Neural progenitor cell (in vitro differentiated cells): ENCODE results near the gene THRSP. TPM values are rescaled to one million over a fixed set of nuclear protein-coding genes. Genes with fewer than 3 reads are reported as not detected.

Source experiments
- DNase-seq: peaks from one replicate; pipeline ENCODE4 v3.0.0-alpha.2; 2016; ENCODE audit warnings: low spot score
- H2AFZ ChIP-seq: fragments of 200-600 bp; sonication (generic); replicated peaks from 2 replicates; pipeline ENCODE4 v1.6.1; 2016; ENCODE audit warnings: antibody characterized with exemption
- H3F3A ChIP-seq: fragments of 200-600 bp; sonication (generic); 2 replicates; pipeline ENCODE4 v1.6.1; 2016; ENCODE audit warnings: antibody characterized with exemption, low read depth
- H3K27ac ChIP-seq: fragments of 200-600 bp; sonication (generic); 2 replicates; pipeline ENCODE4 v1.5.1; 2016; ENCODE audit warnings: mild to moderate bottlenecking
- H3K27me3 ChIP-seq: fragments of 200-600 bp; sonication (generic); 2 replicates; pipeline ENCODE4 v1.6.1; 2016; ENCODE audit warnings: mild to moderate bottlenecking, moderate library complexity
- H3K36me3 ChIP-seq: fragments of 200-600 bp; sonication (generic); 2 replicates; pipeline ENCODE4 v1.5.1; 2016
- H3K4me1 ChIP-seq: fragments of 200-600 bp; sonication (generic); 2 replicates; pipeline ENCODE4 v1.6.1; 2016; ENCODE audit warnings: mixed run types
- H3K4me2 ChIP-seq: fragments of 200-600 bp; sonication (generic); 2 replicates; pipeline ENCODE4 v1.6.1; 2016
- H3K4me3 ChIP-seq: fragments of 200-600 bp; sonication (generic); 2 replicates; pipeline ENCODE4 v1.5.1; 2016
- H3K79me2 ChIP-seq: fragments of 200-600 bp; sonication (generic); 2 replicates; pipeline ENCODE4 v1.6.1; 2016; ENCODE audit warnings: low read depth
- H3K9ac ChIP-seq: fragments of 200-600 bp; sonication (generic); 2 replicates; pipeline ENCODE4 v1.6.1; 2016
- H3K9me3 ChIP-seq: fragments of 200-600 bp; sonication (generic); 2 replicates; pipeline ENCODE4 v1.5.1; 2016; ENCODE audit warnings: low read depth
- H4K20me1 ChIP-seq: fragments of 200-600 bp; sonication (generic); 2 replicates; pipeline ENCODE4 v1.6.1; 2016; ENCODE audit warnings: low read depth
- H3K27ac Mint-ChIP-seq: 3 replicates; pipeline ENCODE4 v1.8.0; 2021; ENCODE audit warnings: mixed read lengths
- H3K27me3 Mint-ChIP-seq: 2 replicates; pipeline ENCODE4 v1.8.0; 2022; ENCODE audit warnings: low read depth, mild to moderate bottlenecking, inconsistent platforms, moderate library complexity, mixed read lengths; ENCODE audit not compliant: insufficient read depth
- H3K36me3 Mint-ChIP-seq: 3 replicates; pipeline ENCODE4 v1.8.0; 2021; ENCODE audit warnings: mixed read lengths
- H3K4me1 Mint-ChIP-seq: 3 replicates; pipeline ENCODE4 v1.8.0; 2021; ENCODE audit warnings: mixed read lengths
- H3K4me3 Mint-ChIP-seq: 3 replicates; pipeline ENCODE4 v1.8.0; 2021; ENCODE audit warnings: mild to moderate bottlenecking, moderate library complexity, mixed read lengths
- H3K9me3 Mint-ChIP-seq: 3 replicates; pipeline ENCODE4 v1.8.0; 2020; ENCODE audit warnings: mixed read lengths
- CTCF ChIP-seq: fragments of 200-600 bp; sonication (generic); IDR thresholded peaks from 2 replicates; pipeline ENCODE4 v1.5.1; 2017; ENCODE audit warnings: antibody characterized with exemption, mild to moderate bottlenecking
- EZH2 ChIP-seq: fragments of 200-600 bp; sonication (generic); IDR thresholded peaks from 2 replicates; pipeline ENCODE4 v1.6.1; 2017; ENCODE audit warnings: antibody characterized with exemption, mild to moderate bottlenecking, moderate library complexity
- EZH2phosphoT487 ChIP-seq: fragments of 200-600 bp; sonication (generic); IDR thresholded peaks from 2 replicates; pipeline ENCODE4 v1.6.1; 2017; ENCODE audit warnings: antibody characterized with exemption
- total RNA-seq: library from RNA; depleted of rRNA; stranded (reverse); fragments of >200 nt; gene quantifications from 2 replicates; pipeline ENCODE4 v1.2.3, GENCODE V29; 2015; ENCODE audit warnings: low replicate concordance

Gene THRSP
- total RNA-seq, 1 donor from 2014 or later: not detected

GRCh38 chr11:78045851-78046485, 17.7 kb upstream of the THRSP start:
- no peak overlapping the region for H3K9ac ChIP-seq
- H3K27me3 ChIP-seq: peaks cover 5% of the 10 kb centered on the region
- peak overlapping the region; percentile 72 for H3K27ac Mint-ChIP-seq

GRCh38 chr11:78046486-78046854, 17.2 kb upstream of the THRSP start:
- no peak for DNase-seq
- Histone ChIP-seq H3F3A (no peaks in the 10 kb centered on the region), H3K4me3 (no peak overlapping the region), H3K9ac (no peak overlapping the region), H2AFZ (peak overlapping the region; percentile 99), H3K9me3 (no peaks in the 10 kb centered on the region), H3K4me1 (no peaks in the 10 kb centered on the region), H4K20me1 (no peaks in the 10 kb centered on the region), H3K27ac (no peak overlapping the region), H3K27me3 (peaks cover 5% of the 10 kb centered on the region), H3K79me2 (no peaks in the 10 kb centered on the region), H3K36me3 (no peaks in the 10 kb centered on the region), H3K4me2 (peak overlapping the region; percentile 64)
- peak overlapping the region; percentile 37 for H3K4me3 Mint-ChIP-seq
- no peaks in the 10 kb centered on the region for H3K9me3 Mint-ChIP-seq
- TF ChIP-seq EZH2phosphoT487 (no peak), CTCF (no peak), EZH2 (no peak)
- peaks cover 3% of the 10 kb centered on the region for H3K27me3 Mint-ChIP-seq
- peak overlapping the region; percentile 44 for H3K27ac Mint-ChIP-seq
- peaks cover 2% of the 10 kb centered on the region for H3K36me3 Mint-ChIP-seq
- H3K4me1 Mint-ChIP-seq: peaks cover 30% of the 10 kb centered on the region

More at GRCh38 chr11:78045851-78046485, 17.7 kb upstream of the THRSP start:
- no peaks in the 10 kb centered on the region for H3K9me3 Mint-ChIP-seq
- no peaks in the 10 kb centered on the region for H3K79me2 ChIP-seq
- peaks cover 3% of the 10 kb centered on the region for H3K27me3 Mint-ChIP-seq
- H3K36me3 ChIP-seq: no peaks in the 10 kb centered on the region
- H3K4me3 Mint-ChIP-seq: peak overlapping the region; percentile 38
- peaks cover 2% of the 10 kb centered on the region for H3K36me3 Mint-ChIP-seq
- H3K4me1 Mint-ChIP-seq: peaks cover 30% of the 10 kb centered on the region
- H3F3A ChIP-seq: no peaks in the 10 kb centered on the region
- peak overlapping the region; percentile 99 for H2AFZ ChIP-seq
- no peak overlapping the region for H3K27ac ChIP-seq
- H3K4me2 ChIP-seq: peak overlapping the region; percentile 64
- peak overlapping the region; percentile 30 for H3K4me3 ChIP-seq
- H3K9me3 ChIP-seq: no peaks in the 10 kb centered on the region
- TF ChIP-seq CTCF (peak; percentile 99), EZH2phosphoT487 (no peak), EZH2 (no peak)
- H4K20me1 ChIP-seq: no peaks in the 10 kb centered on the region
- H3K4me1 ChIP-seq: no peaks in the 10 kb centered on the region
- DNase-seq: peak; percentile 86

- no peaks in the 10 kb centered on the region for H3K36me3 Mint-ChIP-seq
- H4K20me1 ChIP-seq: no peaks in the 10 kb centered on the region
- peaks cover 5% of the 10 kb centered on the region for H3K27me3 ChIP-seq
- no peaks in the 10 kb centered on the region for H3K27me3 Mint-ChIP-seq
- H3K27ac ChIP-seq: no peak overlapping the region
- peaks cover 20% of the 10 kb centered on the region for H3K4me1 Mint-ChIP-seq
- H3K4me3 ChIP-seq: no peak overlapping the region
- no peak for TF ChIP-seq EZH2phosphoT487
- TF ChIP-seq EZH2: no peak
- TF ChIP-seq CTCF: no peak
- no peak overlapping the region for H2AFZ ChIP-seq
- H3K9me3 Mint-ChIP-seq: no peaks in the 10 kb centered on the region
- H3K9ac ChIP-seq: no peak overlapping the region
- H3K27ac Mint-ChIP-seq: peak overlapping the region; percentile 95
- no peaks in the 10 kb centered on the region for H3F3A ChIP-seq
- no peaks in the 10 kb centered on the region for H3K9me3 ChIP-seq
- no peaks in the 10 kb centered on the region for H3K36me3 ChIP-seq
- H3K4me1 ChIP-seq: no peaks in the 10 kb centered on the region
- DNase-seq: no peak
- H3K79me2 ChIP-seq: no peaks in the 10 kb centered on the region
- H3K4me2 ChIP-seq: no peak overlapping the region
- H3K4me3 Mint-ChIP-seq: no peak overlapping the region
These were observed 15.1 kb upstream of the THRSP start for GRCh38 chr11:78048561-78048960.
